ENCODE measurements around the gene MEAK7.

DNA sequence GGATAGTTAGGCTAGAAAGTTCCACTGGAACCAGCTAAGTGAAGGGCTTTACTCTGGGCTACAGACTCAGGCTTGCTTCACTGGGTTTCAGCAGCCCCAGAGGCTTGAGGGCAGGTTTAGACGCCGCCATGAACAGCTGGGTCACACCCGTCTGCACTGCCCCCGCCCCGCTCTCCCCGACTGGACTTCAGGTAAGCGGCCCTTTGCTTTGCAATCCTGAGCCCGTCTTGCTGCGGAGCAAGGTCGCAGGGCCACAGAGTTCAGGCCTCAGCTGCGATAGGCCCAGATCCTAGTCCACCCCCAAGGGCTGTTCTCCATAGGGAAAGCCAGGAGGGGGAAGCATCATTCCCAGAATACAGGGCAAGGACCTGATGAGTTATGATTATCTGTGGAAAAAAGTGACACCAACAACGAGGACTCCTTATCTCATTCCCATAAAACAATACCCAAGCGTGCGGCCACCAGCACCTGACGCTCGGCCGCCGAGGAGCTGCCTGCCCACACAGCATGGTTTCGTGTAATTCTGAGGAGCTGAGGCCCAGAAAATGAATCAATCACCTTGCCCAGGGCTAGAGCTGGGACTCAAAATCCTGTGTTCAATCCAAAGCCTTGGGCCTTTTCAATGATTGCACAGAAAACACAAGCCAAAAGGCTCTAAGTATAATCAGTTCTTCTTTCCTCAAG lies 20.4 kb downstream of the MEAK7 start:
- TF ChIP-seq, protein P1, sequence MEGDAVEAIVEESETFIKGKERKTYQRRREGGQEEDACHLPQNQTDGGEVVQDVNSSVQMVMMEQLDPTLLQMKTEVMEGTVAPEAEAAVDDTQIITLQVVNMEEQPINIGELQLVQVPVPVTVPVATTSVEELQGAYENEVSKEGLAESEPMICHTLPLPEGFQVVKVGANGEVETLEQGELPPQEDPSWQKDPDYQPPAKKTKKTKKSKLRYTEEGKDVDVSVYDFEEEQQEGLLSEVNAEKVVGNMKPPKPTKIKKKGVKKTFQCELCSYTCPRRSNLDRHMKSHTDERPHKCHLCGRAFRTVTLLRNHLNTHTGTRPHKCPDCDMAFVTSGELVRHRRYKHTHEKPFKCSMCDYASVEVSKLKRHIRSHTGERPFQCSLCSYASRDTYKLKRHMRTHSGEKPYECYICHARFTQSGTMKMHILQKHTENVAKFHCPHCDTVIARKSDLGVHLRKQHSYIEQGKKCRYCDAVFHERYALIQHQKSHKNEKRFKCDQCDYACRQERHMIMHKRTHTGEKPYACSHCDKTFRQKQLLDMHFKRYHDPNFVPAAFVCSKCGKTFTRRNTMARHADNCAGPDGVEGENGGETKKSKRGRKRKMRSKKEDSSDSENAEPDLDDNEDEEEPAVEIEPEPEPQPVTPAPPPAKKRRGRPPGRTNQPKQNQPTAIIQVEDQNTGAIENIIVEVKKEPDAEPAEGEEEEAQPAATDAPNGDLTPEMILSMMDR (IDR thresholded peaks at IDR 0.05), result no peak
- no peak for TF ChIP-seq EZH2 (IDR thresholded peaks at IDR 0.05)

Data from neural progenitor cell (in vitro differentiated cells).